C4-2B (cell line): Measurements from ENCODE around the gene PDE4D.

ENCODE experiments used
- ZFX ChIP-seq: fragments of 450-650 bp; IDR thresholded peaks from 2 replicates; pipeline ENCODE4 v1.6.1; 2017
- TF ChIP-seq, protein P1 (sequence below): fragments of 450-650 bp; conservative IDR thresholded peaks from 2 replicates; pipeline ENCODE4 v1.5.1; 2017; ENCODE audit warnings: mild to moderate bottlenecking

DNA sequence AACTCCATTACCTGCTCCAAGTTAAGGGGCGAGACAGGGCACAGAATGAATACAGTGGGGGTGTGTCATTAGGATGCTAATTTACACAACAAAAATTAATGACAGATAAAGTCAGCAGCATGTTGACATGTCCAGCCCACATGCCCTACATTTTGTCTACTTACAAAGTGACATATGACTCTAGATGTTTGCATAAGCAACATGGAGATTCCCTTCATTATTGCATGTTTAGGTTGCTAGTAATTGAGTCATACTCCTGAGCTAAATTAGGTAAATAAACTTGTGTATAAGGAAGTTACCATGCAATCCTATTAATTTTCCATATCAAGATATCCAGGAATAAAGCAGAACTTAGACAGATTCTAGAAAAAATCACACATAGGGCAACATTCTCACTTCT is 232.2 kb downstream of the PDE4D start:
- TF ChIP-seq, protein P1, sequence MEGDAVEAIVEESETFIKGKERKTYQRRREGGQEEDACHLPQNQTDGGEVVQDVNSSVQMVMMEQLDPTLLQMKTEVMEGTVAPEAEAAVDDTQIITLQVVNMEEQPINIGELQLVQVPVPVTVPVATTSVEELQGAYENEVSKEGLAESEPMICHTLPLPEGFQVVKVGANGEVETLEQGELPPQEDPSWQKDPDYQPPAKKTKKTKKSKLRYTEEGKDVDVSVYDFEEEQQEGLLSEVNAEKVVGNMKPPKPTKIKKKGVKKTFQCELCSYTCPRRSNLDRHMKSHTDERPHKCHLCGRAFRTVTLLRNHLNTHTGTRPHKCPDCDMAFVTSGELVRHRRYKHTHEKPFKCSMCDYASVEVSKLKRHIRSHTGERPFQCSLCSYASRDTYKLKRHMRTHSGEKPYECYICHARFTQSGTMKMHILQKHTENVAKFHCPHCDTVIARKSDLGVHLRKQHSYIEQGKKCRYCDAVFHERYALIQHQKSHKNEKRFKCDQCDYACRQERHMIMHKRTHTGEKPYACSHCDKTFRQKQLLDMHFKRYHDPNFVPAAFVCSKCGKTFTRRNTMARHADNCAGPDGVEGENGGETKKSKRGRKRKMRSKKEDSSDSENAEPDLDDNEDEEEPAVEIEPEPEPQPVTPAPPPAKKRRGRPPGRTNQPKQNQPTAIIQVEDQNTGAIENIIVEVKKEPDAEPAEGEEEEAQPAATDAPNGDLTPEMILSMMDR, result no peak
- TF ChIP-seq ZFX, result no peak
